HK-2 (cell line): ENCODE measurements around the gene EEIG1.

ENCODE experiments used
- DNase-seq: peaks from one replicate; pipeline ENCODE4 v3.0.0-alpha.2; 2018; ENCODE audit not compliant: unreplicated experiment

Gene EEIG1

GRCh38 chr9:127959841-127960409 is 20.9 kb downstream of the EEIG1 start:
- DNase-seq = no peak

- DNase-seq = no peak
Observed at GRCh38 chr9:127959398-127959797, 21.4 kb downstream of the EEIG1 start.

- no peak for DNase-seq
Observed at GRCh38 chr9:127958728-127959127, 22.1 kb downstream of the EEIG1 start.

GRCh38 chr9:127955294-127956015 is 25.3 kb downstream of the EEIG1 start:
- peak; percentile 71 for DNase-seq

GRCh38 chr9:127954831-127955293 is 25.9 kb downstream of the EEIG1 start:
- DNase-seq = no peak

GRCh38 chr9:127953768-127954505 is 26.9 kb downstream of the EEIG1 start:
- no peak for DNase-seq

GRCh38 chr9:127953154-127953553 is 27.6 kb downstream of the EEIG1 start:
- DNase-seq = no peak

GRCh38 chr9:127950513-127951289 is 30.1 kb downstream of the EEIG1 start:
- DNase-seq = no peak

GRCh38 chr9:127949827-127950512 is 30.8 kb downstream of the EEIG1 start:
- DNase-seq = no peak

GRCh38 chr9:127947841-127948710 is 32.7 kb downstream of the EEIG1 start:
- DNase-seq = no peak

GRCh38 chr9:127946728-127947127 is 34.1 kb downstream of the EEIG1 start:
- DNase-seq = no peak

- DNase-seq = no peak
Observed at GRCh38 chr9:127945942-127946341, 34.8 kb downstream of the EEIG1 start.

- no peak for DNase-seq
Observed at GRCh38 chr9:127945338-127945737, 35.5 kb downstream of the EEIG1 start.

- DNase-seq = no peak
Observed at GRCh38 chr9:127944586-127945218, 36.1 kb downstream of the EEIG1 start.

GRCh38 chr9:127943731-127944144 is 37.1 kb downstream of the EEIG1 start:
- peak; percentile 58 for DNase-seq

GRCh38 chr9:127943011-127943662 is 37.7 kb downstream of the EEIG1 start:
- DNase-seq = no peak

GRCh38 chr9:127942216-127943010 is 38.4 kb downstream of the EEIG1 start:
- DNase-seq = peak; percentile 59

GRCh38 chr9:127941961-127942215 is 38.9 kb downstream of the EEIG1 start:
- no peak for DNase-seq
